Measurements from ENCODE around the gene TOLLIP.

The TOLLIP gene

GRCh38 chr11:1229471-1230120, 79.8 kb downstream of the TOLLIP start:
- DNase-seq: no peak

DNA sequence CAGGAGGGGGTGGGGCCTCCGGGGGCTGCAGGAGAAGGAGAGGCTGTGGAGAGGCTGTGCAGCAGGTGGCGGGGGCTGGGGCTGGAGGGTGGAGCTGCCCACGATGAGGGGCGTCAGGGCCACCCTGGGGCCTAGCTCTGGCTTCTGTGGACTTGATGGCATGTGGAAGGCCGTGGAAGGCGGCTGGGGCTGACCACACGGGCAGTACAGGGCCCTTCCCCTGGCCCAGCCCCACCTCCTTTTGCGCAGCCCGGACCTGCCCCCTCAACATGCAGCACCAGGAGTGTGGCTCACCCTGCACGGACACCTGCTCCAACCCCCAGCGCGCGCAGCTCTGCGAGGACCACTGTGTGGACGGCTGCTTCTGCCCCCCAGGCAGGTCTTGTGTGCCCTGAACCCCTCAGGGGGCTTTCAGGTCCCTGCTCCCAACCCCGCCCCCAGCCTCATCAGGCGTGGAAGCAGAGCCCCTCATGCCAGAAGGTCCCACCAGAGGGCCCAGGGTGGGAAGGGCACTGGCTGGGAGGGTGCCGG, 80.4 kb downstream of the TOLLIP start:
- no peak for DNase-seq

DNA sequence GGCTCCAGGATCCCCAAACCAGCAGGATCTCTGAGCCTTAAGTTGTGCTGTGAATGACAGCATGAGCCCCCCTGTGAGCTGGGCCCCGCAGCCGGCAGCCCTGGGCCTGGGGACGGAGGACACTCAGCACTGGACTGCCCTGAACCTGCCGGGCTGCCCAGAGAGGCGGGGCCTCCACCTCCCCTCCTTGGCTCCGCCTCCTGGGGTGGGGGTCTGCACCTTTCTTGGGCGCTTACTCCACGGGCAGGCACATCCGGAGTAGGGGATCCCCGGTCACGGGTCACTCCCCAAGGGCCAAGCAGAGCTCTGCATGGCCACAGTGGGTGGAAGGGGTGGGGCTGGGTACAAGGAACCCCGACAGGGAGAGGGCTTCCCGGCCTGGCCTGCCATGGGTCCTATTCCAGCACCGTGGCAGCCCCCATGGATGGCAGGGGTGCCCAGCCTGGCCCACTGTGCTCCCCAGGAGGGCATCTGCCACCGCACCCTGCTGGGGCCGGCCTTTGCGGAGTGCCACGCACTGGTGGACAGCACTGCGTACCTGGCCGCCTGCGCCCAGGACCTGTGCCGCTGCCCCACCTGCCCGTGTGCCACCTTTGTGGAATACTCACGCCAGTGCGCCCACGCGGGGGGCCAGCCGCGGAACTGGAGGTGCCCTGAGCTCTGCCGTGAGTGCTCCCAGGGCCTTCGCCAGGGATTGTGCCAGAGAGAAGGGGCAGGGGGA, 81.2 kb downstream of the TOLLIP start:
- no peak for DNase-seq

DNA sequence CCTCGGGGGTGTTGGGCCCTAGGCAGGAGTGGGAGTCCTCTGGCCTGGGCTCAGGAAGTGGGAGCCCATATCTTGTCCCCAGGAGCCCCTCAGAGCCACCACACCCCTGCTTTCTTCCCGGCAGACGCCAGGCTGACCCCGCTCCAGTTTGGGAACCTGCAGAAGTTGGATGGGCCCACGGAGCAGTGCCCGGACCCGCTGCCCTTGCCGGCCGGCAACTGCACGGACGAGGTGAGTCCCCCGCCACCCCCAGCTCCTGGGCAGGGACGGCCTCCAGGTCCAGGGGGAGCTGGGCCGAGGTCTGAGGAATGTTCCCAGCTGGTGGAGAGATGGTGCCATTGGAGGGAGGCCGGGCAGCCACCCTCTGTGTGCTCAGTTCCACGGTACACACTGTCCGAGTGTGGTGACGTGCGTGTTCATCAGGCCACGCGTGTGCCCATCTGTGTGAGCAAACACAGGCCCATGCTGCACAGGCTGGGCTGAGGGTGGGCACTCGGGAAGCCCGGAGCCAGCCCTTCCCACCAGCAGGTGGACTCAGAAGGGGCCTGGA, 81.8 kb downstream of the TOLLIP start:
- DNase-seq: no peak

DNA sequence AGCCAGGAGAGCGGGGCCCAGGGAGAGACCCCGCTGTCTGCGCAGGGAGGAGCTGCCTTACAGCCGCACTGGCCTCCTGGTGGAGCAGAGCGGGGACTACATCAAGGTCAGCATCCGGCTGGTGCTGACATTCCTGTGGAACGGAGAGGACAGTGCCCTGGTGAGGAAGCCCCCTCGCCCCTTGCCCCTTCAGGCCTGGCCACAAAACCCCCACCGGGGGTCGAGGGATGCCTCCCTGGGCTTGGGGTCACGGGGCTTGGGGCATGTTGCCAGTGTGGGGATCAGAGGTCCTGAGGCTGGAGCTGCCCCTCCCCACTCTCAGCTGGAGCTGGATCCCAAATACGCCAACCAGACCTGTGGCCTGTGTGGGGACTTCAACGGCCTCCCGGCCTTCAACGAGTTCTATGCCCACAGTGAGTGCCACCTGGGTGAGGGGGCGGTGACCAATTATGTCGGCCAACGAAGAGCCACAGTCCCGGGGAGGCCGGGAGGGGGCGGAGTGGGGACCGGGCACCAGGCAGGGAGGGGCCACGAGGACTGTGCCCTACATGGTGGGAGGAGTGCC, 82.4 kb downstream of the TOLLIP start:
- no peak for DNase-seq

GRCh38 chr11:1226226-1226985, 83.0 kb downstream of the TOLLIP start:
- no peak for DNase-seq

GRCh38 chr11:1225386-1226225, 83.8 kb downstream of the TOLLIP start:
- no peak for DNase-seq

GRCh38 chr11:1224491-1225385, 84.7 kb downstream of the TOLLIP start:
- no peak for DNase-seq

Measured in CD4-positive, alpha-beta T cell treated with Interleukin-1 beta for 1 hour (primary cell).